ENCODE data around the gene COL19A1.
"Not testable (repeated sequence)": the region's sequence is repeated elsewhere in the genome, so short reads cannot be mapped to it uniquely, and the experiment has no call there.

COL19A1 gene

DNA sequence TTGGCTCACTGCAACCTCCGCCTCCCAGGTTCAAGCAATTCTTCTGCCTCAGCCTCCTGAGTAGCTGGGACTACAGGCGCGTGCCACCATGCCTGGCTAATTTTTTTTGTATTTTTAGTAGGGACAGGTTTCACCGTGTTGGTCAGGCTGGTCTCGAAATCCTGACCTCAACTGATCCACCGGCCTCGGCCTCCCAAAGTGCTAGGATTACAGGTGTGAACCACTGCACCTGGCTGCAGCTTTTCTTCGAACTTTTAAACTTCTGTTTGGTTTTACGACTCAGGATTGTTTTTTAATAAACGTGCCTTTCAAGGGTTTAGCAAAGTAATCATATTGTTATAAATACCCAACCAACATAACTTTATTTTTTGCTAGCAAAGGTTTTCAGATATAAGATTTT, 156.8 kb downstream of the COL19A1 start:
- DNase-seq; intact Hi-C loops (cut with DNase I): not testable (repeated sequence)

DNA sequence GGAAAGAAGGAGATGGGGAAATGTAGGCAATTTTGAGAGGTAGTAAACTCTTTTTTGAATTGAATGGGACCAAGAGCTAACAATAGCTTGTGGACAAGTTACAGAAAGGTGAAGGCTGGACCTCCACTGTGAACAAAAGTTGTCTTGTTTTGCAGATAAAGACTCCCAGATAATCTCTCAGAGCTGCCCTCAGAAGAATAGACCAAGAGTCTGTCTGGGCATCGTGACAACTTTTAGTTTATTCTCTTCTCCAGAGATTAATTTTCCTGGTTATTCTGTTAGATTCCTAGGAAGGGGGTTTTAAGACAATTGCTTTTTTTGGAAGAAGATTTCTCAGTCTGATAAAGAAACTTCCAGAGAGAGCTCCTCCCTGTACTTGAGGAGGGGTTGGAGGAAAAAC, 161.9 kb downstream of the COL19A1 start:
- intact Hi-C loops (cut with DNase I) = no loop called here
- DNase-seq = no peak

DNA sequence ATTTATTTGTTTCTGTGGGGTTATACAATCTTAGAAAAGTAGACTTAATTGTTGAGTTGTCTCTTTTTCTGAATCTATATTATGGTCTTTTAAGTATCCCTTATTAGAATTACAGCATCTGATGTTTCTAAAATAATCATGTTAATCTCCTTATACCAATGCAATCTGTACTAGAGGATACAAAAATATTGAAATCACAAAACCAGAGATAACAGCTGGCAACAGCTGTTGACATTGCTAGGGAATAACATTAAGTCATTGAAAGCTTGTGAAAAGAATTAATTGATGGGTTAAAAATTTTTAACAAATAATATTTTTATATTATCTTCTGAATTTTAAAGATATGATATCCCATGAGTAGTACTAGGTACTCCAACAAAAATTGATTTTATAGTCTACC, 162.6 kb downstream of the COL19A1 start:
- no peak for DNase-seq
- intact Hi-C loops (cut with DNase I) = no loop called here

DNA sequence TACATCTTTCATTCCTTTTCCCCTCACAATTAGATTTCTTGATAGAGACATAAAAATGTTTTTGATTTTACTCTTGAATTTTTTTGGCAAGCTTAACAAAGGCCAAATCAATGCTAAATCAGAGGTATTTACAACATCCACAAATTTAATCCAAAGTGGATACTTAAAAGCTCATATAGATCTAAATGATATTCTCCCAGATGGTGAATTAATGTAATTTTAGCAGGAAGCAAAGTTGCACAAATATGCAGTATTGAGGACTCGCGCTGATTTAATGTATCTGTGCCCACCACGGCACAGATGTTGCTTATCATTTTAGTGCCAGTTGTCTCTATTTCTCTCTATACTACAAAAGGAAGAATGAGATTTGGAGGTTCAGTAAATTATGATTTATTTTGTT, 167.4 kb downstream of the COL19A1 start:
- intact Hi-C loops (cut with DNase I) = no loop called here
- DNase-seq = no peak

DNA sequence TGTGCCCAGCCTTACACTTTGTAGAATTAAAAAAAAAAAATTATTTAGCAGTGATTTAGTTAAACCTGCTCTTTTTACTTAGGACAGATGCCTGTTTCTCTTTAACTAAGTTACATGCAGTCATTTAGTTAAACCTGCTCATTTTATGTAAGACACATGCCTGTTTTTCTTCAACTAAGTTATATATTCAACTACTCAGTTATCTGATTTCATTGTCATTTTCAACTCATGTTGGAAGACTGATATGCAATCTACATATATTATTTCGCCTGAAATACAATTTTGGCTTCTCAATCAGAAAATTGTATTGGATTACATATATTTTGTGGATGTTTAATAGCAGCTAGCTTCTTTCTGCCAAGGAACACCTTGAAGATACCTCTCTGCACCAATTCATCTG, 171.1 kb downstream of the COL19A1 start:
- intact Hi-C loops (cut with DNase I) = no loop called here
- no peak for DNase-seq

DNA sequence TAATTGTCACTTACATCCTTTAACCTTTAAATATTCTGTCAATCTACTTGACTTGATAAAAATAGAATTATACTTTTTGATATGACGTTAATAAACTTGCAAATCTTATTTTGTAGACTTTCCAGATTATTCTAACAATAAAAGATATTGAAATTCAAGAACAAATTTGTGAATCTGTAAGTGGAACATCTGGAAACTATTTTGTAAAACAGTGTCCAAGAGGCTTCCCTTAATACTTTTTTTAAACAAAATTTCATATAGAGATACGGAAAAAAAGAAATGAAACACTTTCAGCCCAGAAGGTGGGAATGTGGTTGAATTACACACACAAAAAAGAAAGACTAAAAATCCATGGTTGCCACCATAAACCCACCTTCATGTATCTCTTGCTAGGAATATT, 174.4 kb downstream of the COL19A1 start:
- intact Hi-C loops (cut with DNase I) = no loop called here

DNA sequence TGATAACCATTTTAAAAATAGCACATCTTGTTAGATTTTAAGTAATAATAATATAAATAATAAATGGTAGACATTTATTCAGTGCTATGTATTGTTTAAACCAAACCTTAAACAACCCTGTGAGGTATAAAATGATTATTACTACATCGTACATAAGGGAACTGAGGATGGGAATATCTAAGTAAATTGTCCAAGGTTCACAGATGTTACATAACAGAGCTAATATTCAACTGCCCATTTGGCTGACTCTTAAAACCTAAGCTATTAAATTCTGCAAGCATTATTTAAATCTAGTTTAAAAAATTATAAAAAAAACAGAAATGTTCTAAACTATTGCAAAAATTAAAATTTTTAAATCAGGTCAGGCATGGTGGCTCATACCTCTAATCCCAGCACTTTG, 175.1 kb downstream of the COL19A1 start:
- DNase-seq = no peak
- intact Hi-C loops (cut with DNase I) = no loop called here

More for the DNA sequence above, 174.4 kb downstream of the COL19A1 start:
- DNase-seq = no peak

DNA sequence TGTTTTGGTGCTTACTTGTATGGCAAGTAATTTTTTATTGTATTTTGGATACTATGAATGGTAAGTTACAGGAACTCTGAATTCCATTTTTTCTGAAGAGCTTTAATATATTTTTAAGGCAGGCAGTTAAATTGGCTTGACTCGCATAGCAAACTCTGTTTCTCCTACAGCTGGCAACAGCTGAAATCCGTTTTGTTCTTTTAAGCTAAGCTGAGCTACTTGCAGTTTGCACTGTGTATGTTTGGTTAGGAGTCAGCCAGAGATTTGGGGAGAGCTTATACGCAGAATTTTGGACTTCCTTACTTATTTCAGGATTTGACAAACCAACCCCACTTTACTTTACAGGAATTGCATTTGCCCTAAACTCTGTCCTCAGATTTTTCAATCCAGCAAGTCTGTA, 179.1 kb downstream of the COL19A1 start:
- intact Hi-C loops (cut with DNase I) = no loop called here
- no peak for DNase-seq

DNA sequence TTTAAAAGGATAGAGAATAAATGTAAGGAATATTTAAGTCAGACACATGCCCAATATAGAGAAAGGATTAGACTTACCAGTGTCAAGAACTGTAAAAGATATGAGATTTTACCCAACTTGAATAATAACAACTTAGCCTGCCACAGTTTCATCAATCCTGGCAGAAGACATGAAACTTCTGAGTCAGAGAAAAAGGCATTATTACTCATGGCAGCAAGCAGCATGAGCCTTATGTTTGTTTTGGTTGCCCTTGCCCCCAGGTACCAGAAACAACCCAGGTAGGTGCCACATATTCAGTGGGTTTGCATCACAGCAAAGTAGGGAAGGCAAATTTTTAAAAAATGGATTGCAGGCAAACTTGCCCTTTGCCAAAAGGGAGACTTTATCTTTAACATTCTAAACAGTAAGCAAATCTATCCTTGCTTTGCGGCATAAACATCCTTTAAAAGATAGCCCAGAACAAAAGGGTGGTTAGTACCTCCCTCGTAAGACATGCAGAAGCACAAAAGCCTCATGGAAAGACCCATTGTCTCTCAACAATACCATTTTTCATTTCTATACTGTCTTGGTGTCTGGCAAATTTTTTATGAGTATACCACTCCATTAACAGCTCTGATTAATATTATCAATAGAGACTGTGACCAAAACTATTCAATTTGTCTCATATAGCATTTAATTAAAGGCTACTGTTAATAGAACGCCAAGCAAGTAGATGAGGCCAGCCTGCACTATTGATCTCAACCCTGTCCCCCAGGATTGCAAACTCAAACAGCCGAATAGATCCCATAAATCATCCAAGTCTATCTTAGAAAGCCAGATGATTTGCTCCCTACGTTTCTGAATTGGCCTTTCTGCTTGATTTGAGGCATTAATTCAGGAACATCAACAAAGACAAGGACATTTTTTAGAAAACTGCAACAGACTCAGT, 185.1 kb downstream of the COL19A1 start:
- intact Hi-C loops (cut with DNase I) = no loop called here
- no peak for DNase-seq

DNA sequence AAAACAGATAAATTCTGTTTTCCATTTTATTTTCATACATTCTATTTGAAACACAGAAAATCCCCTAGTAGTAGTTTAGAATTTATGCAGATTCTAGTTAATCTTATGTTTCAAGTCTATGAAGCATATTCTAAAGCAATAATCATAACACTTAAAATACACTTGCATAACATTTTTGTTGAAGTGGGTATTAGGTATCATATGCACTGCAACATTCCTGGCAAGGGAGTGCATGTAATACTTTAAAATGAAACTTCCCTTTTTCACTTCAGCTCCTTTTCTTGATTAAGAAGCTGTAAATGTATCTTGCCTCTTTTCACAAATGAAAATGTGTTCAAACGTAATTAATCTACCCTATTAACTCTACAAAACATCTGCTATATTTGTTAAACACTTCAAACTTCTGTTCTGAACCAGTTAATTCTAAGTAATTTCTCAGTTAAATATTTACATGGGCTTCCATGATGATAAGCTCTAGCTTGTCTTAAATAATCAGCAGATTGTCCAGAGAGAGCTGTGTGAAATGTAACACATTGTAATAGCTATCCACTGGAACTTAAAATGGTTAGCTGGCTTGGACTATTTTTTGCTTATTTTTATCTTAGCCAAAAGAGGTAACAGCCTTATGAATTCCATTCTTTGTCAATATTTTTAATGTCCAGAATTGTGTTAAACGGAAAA, 192.8 kb downstream of the COL19A1 start:
- intact Hi-C loops (cut with DNase I) = no loop called here
- no peak for DNase-seq

DNA sequence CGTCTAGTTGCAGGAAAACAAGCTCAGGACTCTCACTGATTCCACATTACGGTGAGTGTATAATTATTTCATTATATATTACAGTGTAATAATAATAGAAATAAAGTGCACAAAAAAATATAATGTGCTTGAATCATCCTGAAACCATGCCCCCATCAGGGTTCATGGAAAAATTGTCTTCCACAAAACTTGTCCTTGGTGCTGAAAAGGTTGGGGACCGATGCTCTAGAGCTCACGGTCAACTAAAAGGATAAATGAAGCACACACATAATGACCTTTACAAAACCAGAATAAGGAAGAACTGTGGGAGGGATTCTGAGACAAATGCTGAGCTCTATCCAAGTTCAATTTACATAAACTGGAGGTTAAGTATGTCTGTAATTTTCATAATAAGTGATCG, 194.3 kb downstream of the COL19A1 start:
- no peak for DNase-seq
- intact Hi-C loops (cut with DNase I) = no loop called here

DNA sequence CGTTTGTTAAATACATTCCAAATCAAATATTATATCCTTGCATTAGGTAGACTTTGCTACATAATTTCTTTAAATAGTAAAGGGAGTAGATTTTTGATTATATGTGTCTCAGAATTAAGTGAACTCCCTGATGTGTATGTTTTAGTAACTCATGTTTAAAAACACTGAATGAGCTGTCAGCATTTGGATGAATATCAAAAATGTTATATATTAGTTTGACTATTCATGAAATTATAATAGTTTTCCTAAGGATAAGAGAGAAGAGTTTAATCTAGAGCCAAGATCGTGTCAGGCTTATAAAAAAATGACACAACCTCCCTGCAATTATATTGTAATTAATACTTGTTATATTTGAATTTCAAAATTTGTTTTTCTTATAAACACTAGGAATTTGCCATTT, 195.2 kb downstream of the COL19A1 start:
- no peak for DNase-seq
- intact Hi-C loops (cut with DNase I) = no loop called here

DNA sequence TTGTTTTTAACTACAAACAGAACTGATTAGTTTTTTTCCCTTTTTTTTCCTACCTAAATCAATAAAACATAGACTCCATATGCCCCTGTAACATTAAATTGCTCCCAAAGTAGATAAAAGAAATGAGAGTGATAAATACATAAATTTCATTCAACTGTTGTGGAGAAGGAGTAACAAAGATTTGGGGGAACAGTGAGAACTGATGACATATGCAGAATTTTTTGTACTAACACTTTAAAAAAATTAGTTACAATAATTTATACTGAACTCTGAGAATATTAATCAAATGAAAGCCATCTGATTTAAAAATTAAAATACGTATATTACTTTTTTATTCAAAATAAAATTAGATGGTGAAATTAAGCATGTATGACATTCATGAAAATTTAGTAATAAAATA, 195.7 kb downstream of the COL19A1 start:
- intact Hi-C loops (cut with DNase I) = no loop called here
- DNase-seq = no peak

DNA sequence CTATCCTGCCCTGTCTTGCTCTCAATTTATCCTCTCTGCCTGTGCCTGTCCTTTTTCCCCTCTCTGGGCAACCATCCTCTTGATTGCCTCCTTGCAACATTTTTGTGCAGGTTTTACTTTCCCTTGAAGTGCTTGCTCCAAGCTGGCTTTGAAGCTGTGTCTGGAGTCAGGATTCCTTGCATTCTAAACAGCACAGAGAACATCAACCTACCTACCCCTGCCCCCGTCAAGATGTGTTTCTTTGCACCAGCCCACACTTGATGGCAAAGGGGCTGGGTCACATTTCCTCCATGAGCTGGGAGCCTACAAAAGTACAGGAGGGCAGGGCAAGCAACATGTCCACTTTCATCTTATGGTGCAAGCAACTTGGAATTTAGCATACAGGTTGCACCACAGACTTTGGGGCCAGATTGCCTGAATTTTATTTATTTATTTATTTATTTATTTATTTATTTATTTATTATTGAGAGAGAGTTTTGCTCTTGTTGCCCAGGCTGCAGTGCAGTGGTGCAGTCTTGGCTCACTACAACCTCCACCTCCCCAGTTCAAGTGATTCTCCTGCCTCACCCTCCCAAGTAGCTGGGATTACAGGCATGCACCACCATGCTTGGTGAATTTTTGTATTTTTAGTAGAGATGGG, 206.3 kb downstream of the COL19A1 start:
- intact Hi-C loops (cut with DNase I) = no loop called here
- no peak for DNase-seq

DNA sequence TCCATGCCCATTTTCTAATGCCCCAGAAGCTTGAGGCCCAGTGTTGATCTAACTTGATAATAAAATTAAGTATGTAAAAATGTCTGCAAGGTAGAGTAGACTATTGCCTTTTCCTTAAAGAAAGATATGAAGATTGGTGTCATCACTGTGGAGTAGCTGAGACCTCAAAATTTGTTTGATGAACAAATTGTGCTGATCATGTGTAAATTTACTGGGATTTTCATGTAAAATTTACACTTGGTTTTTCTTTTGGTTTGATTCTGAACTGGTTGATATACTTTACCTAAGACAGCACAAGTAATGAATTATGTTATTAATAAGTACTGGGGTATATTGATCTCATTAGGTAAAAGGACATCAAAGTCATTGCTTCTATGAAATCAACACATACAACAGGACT, 207.3 kb downstream of the COL19A1 start:
- intact Hi-C loops (cut with DNase I) = no loop called here
- no peak for DNase-seq

DNA sequence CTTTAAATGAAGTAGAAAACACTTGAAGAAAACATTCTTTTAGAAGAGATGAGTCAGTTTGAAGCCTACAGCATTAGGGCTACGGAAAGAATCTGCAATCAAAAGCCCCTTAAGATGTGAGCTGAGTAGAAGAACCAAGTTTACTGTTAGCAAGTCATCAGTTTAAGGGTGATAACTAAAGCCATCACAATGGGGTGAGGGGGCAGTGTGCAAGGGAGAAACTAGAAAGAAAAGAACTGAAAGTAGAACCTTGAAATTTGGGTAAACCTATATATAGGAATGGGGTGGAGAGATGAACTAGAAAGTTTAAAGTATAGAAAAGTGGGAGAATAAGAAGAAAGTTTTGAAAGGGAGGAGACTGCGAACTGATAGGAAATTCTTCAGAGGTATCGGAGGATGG, 212.9 kb downstream of the COL19A1 start:
- intact Hi-C loops (cut with DNase I) = no loop called here
- DNase-seq = no peak

DNA sequence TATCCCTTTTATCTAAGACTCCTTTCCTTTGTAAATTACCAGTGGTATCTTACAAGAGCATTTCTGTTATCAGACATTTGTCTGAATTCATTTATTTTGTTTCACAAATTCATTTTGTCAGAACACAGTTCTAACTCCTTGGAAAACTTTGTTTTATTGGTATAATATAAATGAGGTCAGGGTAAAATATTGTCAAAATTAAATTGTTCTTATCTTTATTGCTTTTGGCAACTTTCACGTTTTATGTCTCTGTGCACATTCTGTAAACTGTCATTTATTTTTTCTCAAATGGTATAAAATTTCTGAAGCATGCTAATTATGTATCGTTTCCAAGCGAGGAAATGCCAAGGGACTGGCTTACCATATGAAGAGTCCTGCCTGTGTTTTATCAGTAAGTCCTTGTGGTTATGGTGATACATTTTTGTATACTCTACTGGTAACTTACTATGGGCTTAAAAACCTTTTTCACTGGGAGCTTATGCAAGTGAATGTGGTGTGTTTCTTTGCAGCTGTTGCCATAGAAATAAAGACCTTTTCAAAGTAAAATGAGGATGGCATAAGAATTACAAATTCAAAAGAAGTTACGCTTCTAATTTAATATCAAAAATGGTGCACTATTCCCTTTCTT, 214.2 kb downstream of the COL19A1 start:
- DNase-seq = no peak

DNA sequence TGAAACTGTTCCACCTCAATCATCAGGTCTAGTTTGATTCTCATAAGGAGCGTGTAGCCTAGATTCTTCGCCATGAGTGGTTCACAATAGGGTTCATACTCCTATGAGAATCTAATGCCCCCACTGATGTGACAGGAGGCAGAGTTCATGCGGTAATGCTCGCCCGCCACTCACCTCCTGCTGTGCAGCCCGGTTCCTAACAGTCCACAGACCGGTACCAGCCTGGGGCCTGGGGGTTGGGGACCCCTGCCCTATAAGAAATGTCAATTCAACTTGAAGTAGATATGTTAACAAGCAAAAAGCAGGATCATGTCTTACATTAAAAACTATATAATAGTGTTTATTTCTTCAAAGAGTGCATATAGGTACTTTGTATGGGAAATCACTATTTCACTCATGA, 216.5 kb downstream of the COL19A1 start:
- DNase-seq = no peak

More for the DNA sequence above, 214.2 kb downstream of the COL19A1 start:
- intact Hi-C loops (cut with DNase I) = no loop called here

DNA sequence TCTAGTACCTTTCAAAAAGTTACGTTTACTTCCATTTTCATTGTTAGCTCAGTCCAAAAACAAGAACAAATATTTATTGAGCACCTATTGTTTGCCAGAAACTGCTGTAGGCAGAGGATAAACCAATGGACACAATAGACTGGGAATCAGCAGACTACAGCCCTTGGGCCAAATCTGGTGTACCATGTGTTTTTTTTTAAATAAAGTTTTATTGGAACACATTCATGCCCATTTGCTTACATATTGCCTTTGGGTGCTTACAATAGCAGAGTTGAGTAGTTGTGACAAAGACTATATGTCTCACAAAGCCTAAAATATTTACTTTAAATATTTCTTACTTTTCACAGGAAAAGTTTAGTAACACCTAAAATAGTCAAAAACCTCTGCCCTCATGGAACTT, 220.4 kb downstream of the COL19A1 start:
- intact Hi-C loops (cut with DNase I) = no loop called here
- no peak for DNase-seq

More for the DNA sequence above, 216.5 kb downstream of the COL19A1 start:
- intact Hi-C loops (cut with DNase I) = no loop called here

DNA sequence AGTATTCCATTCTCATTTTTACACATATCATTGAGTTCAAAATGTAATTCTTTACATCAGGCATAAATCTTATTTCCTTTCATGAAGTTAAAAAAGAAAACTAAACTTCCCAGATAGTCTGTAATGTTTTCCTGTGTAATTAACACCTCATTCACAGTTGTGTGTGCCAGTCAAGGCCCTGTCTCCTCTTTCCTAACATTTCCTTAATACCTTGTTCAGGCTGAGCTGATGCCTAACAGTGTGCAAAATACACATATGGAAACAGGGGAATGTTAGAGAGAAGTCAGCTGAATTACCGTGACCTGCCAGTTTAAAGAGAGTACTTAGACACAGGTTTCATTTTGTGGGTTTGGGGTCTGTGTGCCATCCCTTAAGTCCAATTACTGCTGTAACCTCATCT, 227.8 kb downstream of the COL19A1 start:
- no peak for DNase-seq
- intact Hi-C loops (cut with DNase I) = no loop called here

Data from head of caudate nucleus (tissue), 42 donors.